HCT116 (cell line): Measurements from ENCODE around the gene ANKZF1. TPM values are rescaled to one million over a fixed set of nuclear protein-coding genes. Genes with fewer than 3 reads are reported as not detected.

Experiments
- ATAC-seq: fragments of 200-7000 bp; cut with Tn5 transposase; 2 replicates; pipeline ENCODE4 v1.9.1; 2020; ENCODE audit warnings: mild to moderate bottlenecking, moderate library complexity
- BruUV-seq: library from RNA; stranded (reverse); fragments of 400-500 nt; replicated peaks from 2 replicates; lab custom pipeline; 2021; lab: Mats Ljungman, UMichigan
- CTCF ChIA-PET: fragments of 300-600 bp; sonication (Branson Sonifier 250); formaldehyde crosslinking; loops from one replicate; lab custom pipeline; 2021; ENCODE audit warnings: antibody characterized with exemption; lab: Charles Lee
- POLR2A ChIA-PET: fragments of 300-600, 350-600 bp; sonication (Branson Sonifier 250); formaldehyde crosslinking; loops from one replicate; lab custom pipeline; 2021; ENCODE audit warnings: antibody characterized with exemption; lab: Charles Lee
- RAD21 ChIA-PET, 2 experiments: fragments of 300-600 bp; sonication (Branson Sonifier 250); formaldehyde crosslinking; loops; one replicate each; lab custom pipeline; 2023; ENCODE audit warnings: low total read pairs in 2 of 2; ENCODE audit not compliant: uncharacterized antibody in 2 of 2, unreplicated experiment in 2 of 2, low non-redundant PET in 1 of 2; lab: Charles Lee
- DNase-seq: peaks from one replicate; pipeline ENCODE4 v3.0.0-alpha.2; 2010; ENCODE audit warnings: low read depth, low spot score
- H2AFZ ChIP-seq: fragments of 200-600 bp; shearing (Covaris generic), sonication (generic); 2 replicates; pipeline ENCODE4 v1.6.1; 2017; ENCODE audit warnings: low read depth, mixed run types, mixed read lengths, antibody characterized with exemption, low read length; ENCODE audit not compliant: poor library complexity, severe bottlenecking
- H3K27ac ChIP-seq: 2 replicates; pipeline ENCODE4 v1.5.1; 2012; ENCODE audit warnings: low read depth, low read length
- H3K27me3 ChIP-seq: fragments of 200-600 bp; sonication (generic); 2 replicates; pipeline ENCODE4 v1.6.1; 2016; ENCODE audit warnings: mixed run types, low read length, mixed read lengths; ENCODE audit not compliant: insufficient read depth
- H3K36me3 ChIP-seq, 2 experiments: fragments of 200-500 bp in 1 of 2; fragments of 200-600 bp in 1 of 2; sonication (Bioruptor generic) in 1 of 2; sonication (generic) in 1 of 2; 2 replicates each; pipeline versions ENCODE4 v1.5.1 to v1.6.1; 2014 to 2016; ENCODE audit warnings: low read length in 2 of 2, inconsistent platforms in 1 of 2, mixed read lengths in 1 of 2, mixed run types in 1 of 2; ENCODE audit not compliant: insufficient read depth in 2 of 2, control insufficient read depth in 1 of 2
- H3K4me1 ChIP-seq, 2 experiments: fragments of 200-600 bp in 1 of 2; sonication (generic) in 1 of 2; 2 replicates each; pipeline versions ENCODE4 v1.5.1 to v1.6.1; 2012 to 2017; ENCODE audit warnings: low read length in 2 of 2, inconsistent platforms in 1 of 2, mild to moderate bottlenecking in 1 of 2, mixed read lengths in 1 of 2, mixed run types in 1 of 2, moderate library complexity in 1 of 2; ENCODE audit not compliant: insufficient read depth in 2 of 2, control insufficient read depth in 1 of 2
- H3K4me2 ChIP-seq: fragments of 200-600 bp; sonication (generic); 2 replicates; pipeline ENCODE4 v1.6.1; 2017; ENCODE audit warnings: mixed run types, low read length, mixed read lengths
- H3K4me3 ChIP-seq, 2 experiments: fragments of 200-600 bp in 1 of 2; sonication (generic) in 1 of 2; replicated peaks in 1 of 2; 2 replicates each; pipeline ENCODE4 v1.5.1; 2011 to 2016; ENCODE audit warnings: low read length in 2 of 2, control low read depth in 1 of 2, low read depth in 1 of 2, mild to moderate bottlenecking in 1 of 2, mixed read lengths in 1 of 2, mixed run types in 1 of 2
- H3K79me2 ChIP-seq: fragments of 200-600 bp; sonication (generic); 2 replicates; pipeline ENCODE4 v1.6.1; 2017; ENCODE audit warnings: mild to moderate bottlenecking, mixed run types, low read length, moderate library complexity, mixed read lengths; ENCODE audit not compliant: insufficient read depth
- H3K9ac ChIP-seq: fragments of 200-600 bp; sonication (generic); 2 replicates; pipeline ENCODE4 v1.6.1; 2016; ENCODE audit warnings: low read length, mixed read lengths
- H3K9me2 ChIP-seq: fragments of 200-600 bp; sonication (generic), shearing (Covaris generic); 2 replicates; pipeline ENCODE4 v1.6.1; 2017; ENCODE audit warnings: mixed run types, mild to moderate bottlenecking, moderate library complexity; ENCODE audit not compliant: insufficient read depth
- H3K9me3 ChIP-seq, 2 experiments: fragments of 200-500 bp in 1 of 2; fragments of 200-600 bp in 1 of 2; sonication (Bioruptor generic) in 1 of 2; sonication (generic) in 1 of 2; 2 replicates each; pipeline ENCODE4 v1.6.1; 2014 to 2017; ENCODE audit warnings: low read length in 2 of 2, mixed read lengths in 2 of 2, inconsistent platforms in 1 of 2, low read depth in 1 of 2, mild to moderate bottlenecking in 1 of 2, mixed run types in 1 of 2, moderate library complexity in 1 of 2; ENCODE audit not compliant: control insufficient read depth in 1 of 2, insufficient read depth in 1 of 2
- H4K20me1 ChIP-seq: fragments of 200-600 bp; sonication (generic), shearing (Covaris generic); 2 replicates; pipeline ENCODE4 v1.6.1; 2017; ENCODE audit warnings: mixed run types, mild to moderate bottlenecking, moderate library complexity; ENCODE audit not compliant: insufficient read depth
- ATF3 ChIP-seq: IDR thresholded peaks from 2 replicates; pipeline ENCODE4 v1.6.1; 2012
- CTCF ChIP-seq, 3 experiments: fragments of 200-600 bp in 1 of 3; sonication (generic) in 1 of 3; IDR thresholded peaks in 2 of 3; conservative IDR thresholded peaks in 1 of 3; 2 replicates each; pipeline ENCODE4 v1.5.1; 2012 to 2017; ENCODE audit warnings: low read depth in 2 of 3, low read length in 2 of 3, antibody characterized with exemption in 1 of 3, borderline replicate concordance in 1 of 3, control low read depth in 1 of 3, mild to moderate bottlenecking in 1 of 3, mixed read lengths in 1 of 3, mixed run types in 1 of 3, moderate library complexity in 1 of 3; ENCODE audit not compliant: insufficient read depth in 1 of 3
- EGR1 ChIP-seq: IDR thresholded peaks from 2 replicates; pipeline ENCODE4 v1.6.1; 2012; ENCODE audit warnings: low read depth
- ELF1 ChIP-seq: IDR thresholded peaks from 2 replicates; pipeline ENCODE4 v1.6.1; 2012; ENCODE audit warnings: low read depth, borderline replicate concordance
- POLR2A ChIP-seq: IDR thresholded peaks from 2 replicates; pipeline ENCODE4 v1.7.0; 2011; ENCODE audit warnings: borderline replicate concordance; ENCODE audit not compliant: insufficient read depth, insufficient read length; ENCODE audit errors: extremely low read depth
- TCF7L2 ChIP-seq: IDR thresholded peaks from 2 replicates; pipeline ENCODE4 v1.7.0; 2011; ENCODE audit warnings: borderline replicate concordance, inconsistent platforms; ENCODE audit not compliant: insufficient read depth, insufficient read length; ENCODE audit errors: extremely low read depth
- ZNF274 ChIP-seq: fragments of 200-500 bp; sonication (Bioruptor generic); IDR thresholded peaks from 2 replicates; pipeline ENCODE4 v1.6.1; 2014; ENCODE audit warnings: mild to moderate bottlenecking, low read depth, low read length, inconsistent platforms
- intact Hi-C: fragments of 100-400 bp; cut with micrococcal nuclease; formaldehyde crosslinking; loops from 2 replicates; pipeline ENCODE4 v1.10.0; 2022
- total RNA-seq: library from RNA; stranded (reverse); gene quantifications from one replicate; pipeline ENCODE4 v1.2.1, GENCODE V29; 2021; ENCODE audit not compliant: unreplicated experiment

The ANKZF1 gene
- total RNA-seq, 1 experiment from 2014 or later = 64.7 TPM

- RAD21 ChIA-PET = interaction anchor here in 1 of 2 experiments (0.9 to 1.1 kb wide), 2 partner anchors 22 to 25 kb away, joined by 3 to 5 read pairs; partner anchors contain the start of gene TUBA4B
- peaks cover 6% of the 10 kb centered on the region; the same call in 1 of the 2 replicates for H3K27me3 ChIP-seq
- H3K4me2 ChIP-seq = peak overlapping the region; percentile 92
- H4K20me1 ChIP-seq = no peaks in the 10 kb centered on the region
- H3K9ac ChIP-seq = peak overlapping the region; percentile 60
- peak; percentile 64 for DNase-seq
- CTCF ChIA-PET = interaction anchor here (1.0 to 1.6 kb wide), 4 partner anchors 20 to 245 kb away, joined by 3 to 22 read pairs (median 5); partner anchors contain the start of genes ANKZF1 and ATG9A
- H2AFZ ChIP-seq = peak overlapping the region; percentile 66
- TF ChIP-seq TCF7L2 (peak; percentile 67), ZNF274 (no peak)
- no peaks in the 10 kb centered on the region for H3K36me3 ChIP-seq
- POLR2A ChIA-PET = interaction anchor here (1.1 to 1.6 kb wide), 8 partner anchors 8 to 45 kb away, joined by 3 to 8 read pairs (median 4); partner anchors contain the start of genes ANKZF1, ATG9A, GLB1L and STK16
- no peaks in the 10 kb centered on the region for H3K79me2 ChIP-seq
- BruUV-seq = no TSS peak
- ATAC-seq = peak; percentile 47
- H3K9me3 ChIP-seq = no peaks in the 10 kb centered on the region
- H3K4me3 ChIP-seq = peak overlapping the region; percentile 3 to 50
- no peaks in the 10 kb centered on the region for H3K9me2 ChIP-seq
- H3K4me1 ChIP-seq = peaks cover 42 to 59% of the 10 kb centered on the region in 2 experiments
- H3K27ac ChIP-seq = peak overlapping the region; percentile 76
- intact Hi-C loops = loop anchor here (1.0 kb wide), 2 partner anchors 45 to 55 kb away; partner anchors contain the start of genes ANKZF1 and ATG9A
Measured at GRCh38 chr2:219274361-219274921, 44.8 kb downstream of the ANKZF1 start.

DNA sequence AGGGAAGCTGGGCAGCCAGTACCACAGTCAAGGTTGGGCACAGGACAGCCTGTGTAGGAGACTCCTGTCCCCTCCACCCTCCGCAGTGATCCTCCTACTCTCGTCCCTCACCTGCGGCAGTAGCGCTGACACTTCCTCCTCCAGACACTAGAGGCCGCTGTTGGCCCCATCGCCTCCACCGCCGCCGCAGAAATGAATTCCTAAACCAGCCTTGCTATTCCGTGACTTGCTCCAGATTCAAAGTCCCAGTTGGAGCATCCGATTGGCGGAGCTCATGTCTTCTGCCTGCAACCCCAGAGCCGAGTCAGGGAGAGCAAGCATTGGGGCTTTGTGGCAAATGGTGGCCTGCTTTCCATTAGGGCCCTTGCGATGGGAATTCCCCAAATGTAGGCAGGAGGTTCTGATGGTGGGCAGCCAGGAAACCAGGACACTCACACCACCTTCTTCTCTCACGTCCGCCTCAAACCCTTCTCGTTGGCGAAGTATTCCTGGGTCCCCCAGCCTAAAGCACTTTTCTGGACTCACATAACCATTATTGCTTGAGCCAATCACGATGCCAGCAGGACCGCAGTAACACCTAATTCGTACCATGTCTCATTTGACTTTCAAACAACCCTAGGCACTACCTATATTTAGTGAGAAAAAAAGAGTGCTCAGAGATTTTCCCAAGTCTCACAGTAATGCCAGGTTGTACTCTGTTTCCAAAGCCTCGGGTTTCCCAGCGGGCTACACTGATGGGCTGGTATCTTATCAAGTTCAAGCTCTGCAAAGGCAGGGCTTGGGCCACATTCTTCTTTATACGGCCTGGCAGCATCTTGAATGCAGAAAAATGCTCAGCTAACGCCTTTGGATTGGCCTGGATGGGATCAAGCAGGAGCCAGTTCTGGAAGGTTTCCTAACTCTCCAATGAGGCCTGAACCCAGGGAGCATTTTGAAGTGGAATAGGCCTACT is 48.4 kb downstream of the ANKZF1 start:
- ATAC-seq = peak; percentile 49
- Histone ChIP-seq H3K27me3 (no peaks in the 10 kb centered on the region), H3K9ac (peak overlapping the region; percentile 71), H3K79me2 (no peaks in the 10 kb centered on the region), H4K20me1 (no peaks in the 10 kb centered on the region), H2AFZ (peak overlapping the region; percentile 81), H3K36me3 (no peaks in the 10 kb centered on the region), H3K4me3 (peak overlapping the region; percentile 42 to 59), H3K4me2 (peak overlapping the region; percentile 86), H3K27ac (peak overlapping the region; percentile 82), H3K9me3 (no peaks in the 10 kb centered on the region), H3K9me2 (no peaks in the 10 kb centered on the region), H3K4me1 (peaks cover 43 to 64% of the 10 kb centered on the region in 2 experiments)
- DNase-seq = peak; percentile 54
- no TSS peak for BruUV-seq
- ChIA-PET POLR2A (interaction anchor here (0.6 to 1.5 kb wide), 4 partner anchors 26 to 110 kb away, joined by 3 to 4 read pairs (median 4); partner anchors contain the start of genes DNPEP and TUBA4B), CTCF (interaction anchor here (0.6 to 4.3 kb wide), 11 partner anchors 16 to 204 kb away, joined by 3 to 71 read pairs (median 6); partner anchors contain the start of genes CNPPD1, TUBA4A and TUBA4B), RAD21 (interaction anchor here in 1 of 2 experiments (0.6 kb wide), 1 partner anchor 252 kb away, joined by 3 read pairs; no protein-coding TSS in a partner anchor)
- peak in 2 of 3 experiments; percentile 97 to 98; a peak in 4 of 6 replicates for TF ChIP-seq CTCF (IDR thresholded peaks at IDR 0.05 in 2 of 3, conservative IDR thresholded peaks at IDR 0.05 in 1 of 3; ENCODE audit: borderline replicate concordance in 1 of 3, insufficient read depth in 1 of 3, low read depth in 2 of 3, low read length in 2 of 3)
- no peak for TF ChIP-seq POLR2A
- no peak for TF ChIP-seq EGR1
- no peak for TF ChIP-seq ATF3
- no peak for TF ChIP-seq ELF1
- intact Hi-C loops = loop anchor here (2.0 kb wide), 1 partner anchor 117 kb away; the partner anchor contains the start of gene NHEJ1
